Amniotic stem cell (primary cell): ENCODE data around the gene SYNGAP1.
"Not testable (repeated sequence)": the region's sequence is repeated elsewhere in the genome, so short reads cannot be mapped to it uniquely, and the experiment has no call there.

Experiments used
- DNase-seq: peaks from one replicate; lab custom pipeline; 2025; lab: John Stamatoyannopoulos, UW

The SYNGAP1 gene

DNA sequence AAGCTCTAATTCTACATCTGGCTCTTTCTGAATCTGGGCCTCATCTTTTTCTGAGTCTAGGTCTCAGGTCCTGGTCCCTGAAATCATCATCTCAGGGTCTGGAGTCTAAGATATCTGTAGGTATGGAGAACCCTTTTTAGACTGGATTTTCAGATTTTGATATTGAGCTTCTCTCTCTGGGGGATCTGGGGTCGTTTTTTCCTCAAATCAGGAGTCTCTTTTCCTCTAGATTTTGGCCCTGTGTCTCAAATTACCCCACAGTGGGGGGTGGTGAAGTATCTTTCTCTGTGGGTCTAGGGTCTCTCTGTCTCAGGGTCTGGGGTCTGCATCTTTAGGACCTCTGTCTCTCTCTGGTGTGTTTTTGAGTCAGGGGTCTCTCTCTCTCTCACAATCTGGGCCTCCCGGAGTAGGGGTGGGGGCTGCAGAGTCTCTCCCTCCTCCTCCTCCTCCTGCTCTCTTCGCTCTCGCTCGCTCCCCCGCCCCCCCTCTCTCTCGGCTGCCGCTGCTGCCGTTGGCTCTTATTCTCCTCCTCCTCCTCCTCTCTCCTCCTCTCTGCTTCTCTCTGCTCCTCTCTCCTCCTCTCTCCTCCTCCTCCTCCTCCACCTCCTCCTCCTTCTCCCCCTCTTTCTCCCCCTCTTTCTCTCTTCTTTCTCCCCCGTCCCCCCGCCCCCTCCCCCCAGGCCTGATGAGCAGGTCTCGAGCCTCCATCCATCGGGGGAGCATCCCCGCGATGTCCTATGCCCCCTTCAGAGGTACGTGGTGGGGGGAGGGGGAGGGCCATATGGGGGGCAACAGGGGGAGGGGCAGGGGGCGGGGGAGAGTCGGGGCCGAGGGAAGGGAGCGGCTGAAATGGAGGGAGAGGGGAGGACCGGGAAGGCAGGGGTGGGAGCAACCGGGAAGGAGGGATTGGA, at the start of gene SYNGAP1:
Gene SYNGAP1, plus strand, starts transcription at position 486 of the 911 bp plus-strand sequence. Its CDS starts 200 bp downstream, at position 686.
- DNase-seq, result peak; percentile 35

DNA sequence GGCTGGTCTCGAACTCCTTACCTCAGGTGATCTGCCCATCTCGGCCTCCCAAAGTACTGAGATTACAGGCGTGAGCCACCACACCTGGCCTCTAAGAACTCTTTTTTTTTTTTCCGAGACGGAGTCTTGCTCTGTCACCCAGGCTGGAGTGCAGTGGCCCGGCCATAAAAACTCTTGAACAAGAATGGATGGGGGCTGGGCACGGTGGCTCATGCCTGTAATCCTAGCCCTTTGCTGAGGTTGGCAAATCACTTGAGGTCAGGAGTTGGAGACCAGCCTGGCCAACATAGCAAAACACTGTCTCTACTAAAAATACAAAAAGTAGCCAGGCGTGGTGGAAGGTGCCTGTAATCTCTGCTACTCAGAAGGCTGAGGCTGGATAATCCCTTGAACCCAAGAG, 48.0 kb upstream of the SYNGAP1 start:
- not testable (repeated sequence) for DNase-seq

DNA sequence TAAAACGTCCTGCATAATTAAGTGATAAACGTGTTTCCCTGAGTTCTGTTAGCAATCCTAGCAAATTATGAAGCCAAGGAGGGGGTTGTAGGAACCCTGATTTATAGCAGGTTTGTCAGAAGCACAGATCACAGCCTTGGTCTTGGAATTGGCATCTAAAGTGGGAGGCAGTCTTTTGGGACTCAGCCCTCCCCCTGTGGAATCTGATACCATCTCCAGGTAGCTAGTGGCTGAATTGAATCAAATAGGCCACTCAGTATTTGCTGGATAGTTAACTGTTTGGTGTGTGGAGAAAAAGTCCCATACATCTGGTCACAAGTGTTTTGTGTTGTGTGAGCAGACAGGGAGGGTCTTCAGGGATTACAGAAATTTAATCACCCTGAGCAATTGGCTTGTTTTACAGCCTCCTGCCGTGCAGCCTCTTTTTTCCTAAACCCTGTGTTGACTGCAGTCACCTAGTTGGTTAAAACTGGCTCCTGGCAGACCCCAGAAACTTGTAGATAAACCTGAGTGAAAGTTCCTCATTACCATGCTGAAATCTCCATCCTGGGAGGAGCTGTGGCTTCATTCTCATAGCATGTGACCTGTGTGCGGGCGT, 47.2 kb upstream of the SYNGAP1 start:
- no peak for DNase-seq

DNA sequence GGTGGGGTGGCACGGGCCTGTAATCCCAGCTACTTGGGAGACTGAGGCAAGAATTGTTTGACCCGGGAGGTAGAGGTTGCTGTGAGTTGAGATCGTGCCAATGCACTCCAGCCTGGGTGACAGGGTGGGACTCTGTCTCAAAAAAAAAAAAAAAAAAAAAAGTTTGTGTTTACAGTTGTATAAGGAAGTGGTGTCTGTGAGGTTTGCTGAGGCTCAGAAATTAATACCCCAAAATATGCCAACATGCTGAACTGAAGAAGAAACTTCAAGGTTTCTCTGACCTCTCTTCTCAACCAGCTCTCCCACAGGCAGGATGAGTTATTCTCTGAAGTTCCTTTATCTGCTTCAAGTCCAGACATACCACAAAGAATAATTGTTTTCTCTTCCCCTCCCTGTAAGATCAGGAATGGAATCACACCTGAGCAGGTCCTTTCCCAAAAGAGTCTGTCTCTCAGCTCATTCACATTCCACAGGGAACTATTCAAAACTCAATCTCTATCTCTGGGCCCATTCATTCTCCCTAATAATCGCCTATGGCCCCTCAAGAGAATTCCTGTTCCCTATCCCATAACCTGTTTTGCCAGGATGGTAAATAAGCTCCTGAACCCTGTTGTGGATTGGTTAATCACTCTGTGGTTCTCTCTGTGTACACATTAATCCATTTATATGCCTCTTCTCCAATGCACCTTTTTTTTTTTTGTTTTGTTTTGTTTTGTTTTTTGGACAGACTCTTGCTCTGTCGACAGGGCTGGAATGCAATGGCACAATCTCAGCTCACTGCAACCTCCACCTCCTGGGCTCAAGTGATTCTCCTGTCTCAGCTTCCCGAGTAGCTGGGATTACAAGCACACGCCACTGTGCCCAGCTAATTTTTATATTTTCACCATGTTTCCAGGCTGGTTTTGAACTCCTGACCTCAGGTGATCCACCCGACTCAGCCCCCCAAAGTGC, 45.6 kb upstream of the SYNGAP1 start:
- DNase-seq, result no peak

DNA sequence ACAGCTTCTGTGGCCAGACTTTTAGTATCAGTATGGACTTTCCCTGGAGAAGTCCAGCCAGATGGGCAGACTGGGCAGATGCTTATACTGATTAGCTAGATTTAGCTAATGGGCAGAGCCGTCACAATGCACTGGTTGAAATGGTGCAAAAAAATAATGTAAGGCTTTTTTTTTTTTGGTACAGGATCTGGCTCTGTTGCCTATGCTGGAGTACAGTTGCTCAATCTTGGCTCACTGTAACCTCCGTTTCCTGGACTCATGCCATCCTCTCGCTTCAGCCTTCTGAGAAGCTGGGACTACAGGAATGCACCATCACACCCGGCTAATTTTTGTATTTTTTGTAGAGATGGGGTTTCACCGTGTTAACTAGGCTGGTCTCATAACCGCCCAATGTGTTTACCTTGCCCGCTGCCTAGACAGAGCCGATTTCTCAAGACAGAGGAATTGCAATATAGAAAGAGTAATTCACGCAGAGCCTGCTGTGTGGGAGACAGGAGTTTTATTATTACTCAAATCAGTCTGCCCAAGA, 44.7 kb upstream of the SYNGAP1 start:
- peak; percentile 36 for DNase-seq

DNA sequence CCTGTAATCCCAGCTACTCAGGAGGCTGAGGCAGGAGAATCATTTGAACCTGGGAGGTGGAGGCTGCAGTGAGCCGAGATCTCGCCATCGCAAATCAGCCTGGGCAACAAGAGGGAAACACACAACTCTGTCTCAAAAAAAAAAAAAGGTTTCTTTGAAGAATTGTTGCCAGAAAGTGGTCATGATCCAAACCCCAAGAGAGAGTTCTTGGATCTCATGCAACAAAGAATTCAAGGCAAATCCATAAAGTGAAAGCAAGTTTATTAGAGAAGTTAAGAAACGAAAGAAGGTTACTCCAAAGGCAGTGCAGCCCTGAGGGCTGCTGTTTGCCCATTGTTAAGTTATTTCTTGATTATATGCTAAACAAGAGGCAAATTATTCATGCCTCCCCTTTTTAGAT, 42.7 kb upstream of the SYNGAP1 start:
- DNase-seq, result no peak

DNA sequence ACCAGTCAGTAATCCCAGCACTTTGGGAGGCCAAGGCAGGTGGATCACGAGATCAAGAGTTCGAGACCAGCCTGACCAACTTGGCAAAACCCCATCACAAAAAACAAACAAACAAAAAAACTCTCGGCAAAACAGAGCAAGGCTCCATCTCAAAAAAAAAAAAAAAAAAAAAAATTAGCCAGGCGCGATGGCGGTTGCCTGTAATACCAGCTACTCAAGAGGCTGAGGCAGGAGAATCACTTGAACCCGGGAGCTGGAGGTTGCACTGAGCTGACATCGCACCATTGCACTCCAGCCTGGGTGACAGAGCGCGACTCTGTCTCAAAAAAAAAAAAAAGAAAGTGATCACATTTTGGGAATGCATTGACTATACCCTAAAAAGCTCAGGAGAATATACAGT, 40.7 kb upstream of the SYNGAP1 start:
- DNase-seq, result not testable (repeated sequence)

DNA sequence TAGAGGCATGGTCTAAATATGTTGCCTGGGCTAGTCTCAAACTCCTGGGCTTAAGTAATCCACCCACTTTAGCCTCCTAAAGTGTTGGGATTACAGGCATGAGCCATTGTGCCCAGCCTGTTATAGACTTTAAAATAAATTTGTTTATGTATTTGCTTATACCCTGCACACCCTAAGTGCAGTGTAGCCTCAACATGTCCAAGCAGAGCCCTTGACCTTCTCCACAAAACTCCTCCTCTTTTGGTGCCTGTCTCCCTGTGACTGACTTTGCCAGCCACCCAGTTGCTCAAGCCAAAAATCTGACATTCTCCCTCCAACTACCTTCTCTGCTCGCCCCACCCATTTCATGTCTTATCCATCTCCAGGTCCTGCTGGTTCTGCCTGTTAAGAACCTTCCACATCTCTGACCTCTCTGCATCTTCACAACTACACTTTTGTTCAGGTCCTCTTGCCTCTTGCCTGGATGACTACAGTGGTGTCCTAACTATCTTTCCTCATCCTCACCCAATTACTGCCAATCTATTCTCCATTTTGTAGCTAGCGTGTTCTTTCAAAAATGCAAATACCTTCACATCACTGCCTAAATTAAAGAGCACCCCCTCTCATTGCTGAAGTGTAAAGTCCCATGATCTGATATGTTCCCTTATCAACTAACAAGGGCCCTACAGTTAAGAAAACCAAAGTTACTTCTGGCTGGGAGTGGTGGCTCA, 39.4 kb upstream of the SYNGAP1 start:
- no peak for DNase-seq

DNA sequence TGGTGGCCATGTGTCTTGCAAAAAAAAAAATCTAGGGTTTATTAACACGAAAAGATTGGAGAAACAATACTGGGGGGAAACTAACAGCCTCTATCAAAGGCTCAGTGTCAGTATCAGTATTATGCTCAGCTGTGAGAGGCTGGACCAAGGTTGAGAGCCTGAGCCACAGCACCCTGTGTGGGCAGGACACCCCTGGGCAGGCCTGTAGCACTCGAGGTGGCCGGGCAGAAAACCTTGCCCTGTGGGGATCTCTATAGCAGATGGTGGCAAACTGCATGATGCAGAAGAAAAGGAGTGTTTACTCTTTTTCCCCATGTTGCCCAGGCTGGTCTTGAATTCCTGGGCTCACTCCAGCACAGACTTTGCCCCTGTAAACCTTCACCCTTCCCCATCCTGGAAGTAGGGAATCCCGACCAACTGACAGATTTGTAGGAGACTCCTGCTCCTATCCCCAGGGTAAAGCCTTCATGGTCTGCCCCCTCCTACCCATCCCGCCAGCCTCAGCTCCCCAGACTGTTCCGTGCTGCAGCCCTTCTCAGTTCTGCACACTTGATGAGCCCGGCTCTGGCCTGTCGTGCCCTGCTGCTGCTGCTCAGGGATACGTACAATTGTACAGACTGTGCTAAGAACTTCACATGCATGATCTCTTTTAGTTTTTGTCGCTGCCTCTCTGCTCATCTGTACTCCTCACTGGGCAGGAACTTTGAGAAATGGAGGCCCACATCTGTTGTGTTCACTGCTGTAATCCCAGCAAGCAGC, 36.3 kb upstream of the SYNGAP1 start:
- no peak for DNase-seq

DNA sequence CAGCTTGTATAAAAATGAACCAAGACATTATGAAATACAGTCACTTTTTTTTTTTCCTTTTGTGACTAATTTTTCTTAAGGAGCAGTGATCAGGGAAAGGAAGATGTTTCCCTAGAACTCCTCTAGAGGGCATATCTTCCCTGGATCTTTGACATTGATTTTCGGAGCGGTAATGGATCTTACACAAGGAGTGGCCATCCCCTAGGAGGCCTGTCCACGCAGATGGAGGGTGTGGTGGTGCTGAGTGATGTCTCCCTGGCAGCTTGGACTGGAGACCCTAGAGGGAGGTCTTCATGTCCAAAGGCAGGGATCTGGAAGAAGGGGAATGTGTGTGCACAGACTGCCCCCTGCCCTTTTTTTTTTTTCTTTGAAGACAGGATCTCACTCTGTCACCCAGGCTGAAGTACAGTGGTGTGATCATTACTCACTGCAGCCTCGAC, 35.3 kb upstream of the SYNGAP1 start:
- DNase-seq, result peak; percentile 61

DNA sequence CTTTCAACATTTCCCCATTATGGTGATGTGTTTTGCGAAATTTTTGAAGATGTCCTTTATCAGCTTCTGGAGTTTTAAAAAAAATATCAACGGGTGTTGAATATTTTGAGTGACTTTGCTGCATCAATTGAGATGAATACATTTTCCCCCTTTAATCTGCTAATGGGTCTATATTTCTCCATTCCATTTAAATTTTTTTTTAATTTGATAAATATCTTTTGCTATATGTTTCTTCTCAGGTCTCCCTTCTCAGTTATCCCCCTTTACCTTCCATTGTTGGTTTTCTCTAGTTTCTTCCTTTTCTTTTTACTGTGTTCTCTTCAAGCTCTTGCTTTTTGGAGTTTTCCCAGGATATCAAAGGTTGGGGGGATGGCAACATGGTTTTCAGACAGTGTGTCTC, 29.7 kb upstream of the SYNGAP1 start:
- no peak for DNase-seq

DNA sequence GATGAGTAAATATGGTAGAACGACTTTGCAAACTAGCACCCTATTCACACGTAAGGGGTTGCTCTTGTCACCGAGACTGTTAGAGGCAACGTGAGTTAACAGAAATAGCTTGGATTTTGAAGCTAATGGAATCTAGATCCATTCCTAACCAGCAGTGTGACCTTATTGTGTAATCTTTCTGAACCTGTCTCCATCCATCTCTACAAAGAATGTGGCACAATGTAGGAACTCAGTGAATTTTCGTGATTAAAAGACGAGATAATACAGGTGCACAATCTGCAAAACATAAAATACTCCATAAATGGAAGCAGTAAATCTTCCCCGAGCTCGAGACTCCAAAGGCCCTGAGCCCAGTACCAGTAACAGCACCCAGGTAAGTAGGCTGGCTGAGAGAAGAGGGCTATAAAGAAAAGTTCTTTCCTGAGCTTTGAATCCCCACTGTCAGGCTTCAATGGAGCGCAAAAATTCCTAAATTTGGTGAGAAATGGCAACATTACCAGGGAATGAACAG, 29.0 kb upstream of the SYNGAP1 start:
- no peak for DNase-seq

DNA sequence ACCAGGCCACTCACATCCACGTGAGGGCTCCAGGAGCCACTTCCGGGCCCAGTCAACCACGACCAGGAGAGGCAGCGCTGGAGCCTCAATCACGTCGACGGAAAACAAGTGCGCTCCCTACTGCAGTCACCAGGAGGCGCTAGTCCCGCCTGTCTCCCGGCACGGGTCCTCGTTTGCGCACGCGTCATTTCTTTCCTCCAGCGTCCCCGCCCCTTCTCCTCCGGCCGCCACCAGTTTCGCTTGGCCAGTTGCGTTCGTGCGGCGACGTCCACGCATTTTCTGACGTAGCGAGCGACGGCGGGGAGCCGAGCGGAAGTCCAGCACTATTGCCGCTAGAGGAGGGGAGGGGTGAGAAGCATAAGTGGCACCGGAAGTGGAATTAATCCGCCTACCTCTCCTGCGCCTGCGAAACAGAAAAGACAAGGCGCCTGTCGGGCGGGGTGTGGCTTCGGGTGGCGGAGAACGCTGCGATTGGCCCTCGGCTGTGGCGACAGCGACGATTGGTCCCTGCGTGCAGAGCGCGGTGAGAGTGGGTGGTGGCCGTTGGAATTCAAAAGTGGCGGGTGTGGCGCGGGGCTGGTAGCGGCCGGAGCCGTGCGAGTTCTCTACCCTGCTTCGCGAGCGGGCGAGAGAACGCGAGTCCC, 28.5 kb upstream of the SYNGAP1 start, which contains the start of gene KIFC1:
Gene KIFC1, plus strand, starts transcription at position 546 of the 644 bp plus-strand sequence. CDS start 163 bp downstream, outside the sequence.
- DNase-seq, result peak; percentile 99

DNA sequence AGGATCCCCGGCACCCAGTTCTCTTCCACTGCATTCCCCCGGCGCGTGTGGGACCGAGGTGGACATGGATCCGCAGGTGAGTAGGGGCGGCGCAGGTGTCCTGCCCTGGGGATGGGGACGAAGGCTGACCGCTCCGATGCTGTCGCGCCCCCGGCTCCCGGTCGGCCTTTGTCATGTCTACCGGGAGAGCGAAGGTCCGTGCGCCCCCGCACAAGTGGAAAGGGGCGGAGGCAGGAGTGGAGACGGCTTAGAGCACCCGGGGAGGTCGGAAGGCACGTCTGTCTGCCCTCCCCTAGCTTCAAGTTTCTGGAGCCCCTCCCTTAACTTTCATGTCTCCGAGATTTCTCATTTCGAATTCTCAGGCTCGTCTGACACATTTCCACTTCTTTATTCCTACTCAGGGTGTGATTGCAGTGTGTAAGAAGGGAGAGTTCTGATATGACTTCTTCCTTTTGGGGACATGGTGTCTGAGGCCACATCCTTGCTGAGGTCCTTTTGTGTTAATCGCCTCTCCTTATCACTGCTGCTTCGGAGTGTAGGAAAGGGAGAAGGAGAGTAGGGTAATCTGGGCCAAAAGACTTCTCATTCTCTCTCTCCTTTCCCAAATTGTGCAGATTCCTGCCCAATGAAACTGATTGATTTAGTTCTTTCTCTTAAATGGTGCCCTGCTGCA, 27.8 kb upstream of the SYNGAP1 start:
- no peak for DNase-seq

DNA sequence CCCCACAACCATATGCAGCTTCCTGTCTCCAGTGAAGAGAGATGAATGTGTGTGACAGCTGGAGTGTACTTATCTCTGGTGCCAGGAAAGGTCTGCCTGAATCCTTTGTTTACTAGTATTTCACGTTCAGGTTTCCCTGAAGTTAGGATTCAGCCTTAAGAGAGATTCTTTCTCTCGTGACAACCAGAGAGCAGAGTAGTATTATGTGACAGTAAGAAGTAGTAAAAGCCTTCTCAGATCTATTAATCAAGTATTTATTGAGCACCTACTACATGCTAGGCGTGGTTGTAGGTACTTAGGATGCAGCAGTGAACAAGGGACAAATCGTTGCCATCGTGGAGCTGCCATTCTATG, 27.3 kb upstream of the SYNGAP1 start:
- no peak for DNase-seq

DNA sequence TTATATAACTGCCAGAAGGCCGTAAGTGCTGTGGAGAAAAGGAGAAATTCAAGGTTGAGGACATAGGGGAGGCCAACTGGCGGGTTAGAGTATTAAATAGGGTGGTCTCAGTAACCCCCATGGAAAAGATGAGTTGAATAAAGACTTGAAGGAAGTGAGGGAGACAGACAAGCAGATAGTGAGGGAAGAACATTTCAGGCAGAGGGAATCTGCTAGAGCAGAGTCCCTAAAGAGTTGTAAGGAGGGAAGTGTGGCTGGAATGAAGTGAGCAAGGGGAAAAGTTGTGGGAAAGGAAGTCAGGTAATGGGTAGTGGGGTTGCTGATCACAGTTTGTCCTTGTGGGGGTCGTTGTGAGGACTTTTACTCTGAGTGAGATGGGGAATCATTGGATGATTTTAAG, 26.9 kb upstream of the SYNGAP1 start:
- DNase-seq, result no peak

DNA sequence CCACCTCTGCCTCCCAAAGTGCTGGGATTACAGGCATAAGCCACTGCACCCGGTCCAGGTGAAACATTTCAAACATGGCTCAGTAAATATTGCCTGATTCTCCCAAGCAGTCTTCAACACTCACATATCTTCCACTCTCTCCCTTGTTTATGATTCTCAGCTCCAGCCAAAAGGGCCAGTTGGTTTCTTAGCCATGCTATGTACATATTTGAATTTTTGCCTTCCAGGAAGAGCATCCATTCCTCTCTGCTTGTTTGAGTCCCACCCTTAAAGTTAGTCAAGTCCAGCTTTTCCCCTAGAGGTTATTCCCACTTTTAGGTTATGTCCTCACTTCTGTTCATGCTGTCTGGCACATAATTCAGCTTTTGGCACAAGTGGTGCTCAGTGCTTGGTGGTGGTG, 22.3 kb upstream of the SYNGAP1 start:
- no peak for DNase-seq

DNA sequence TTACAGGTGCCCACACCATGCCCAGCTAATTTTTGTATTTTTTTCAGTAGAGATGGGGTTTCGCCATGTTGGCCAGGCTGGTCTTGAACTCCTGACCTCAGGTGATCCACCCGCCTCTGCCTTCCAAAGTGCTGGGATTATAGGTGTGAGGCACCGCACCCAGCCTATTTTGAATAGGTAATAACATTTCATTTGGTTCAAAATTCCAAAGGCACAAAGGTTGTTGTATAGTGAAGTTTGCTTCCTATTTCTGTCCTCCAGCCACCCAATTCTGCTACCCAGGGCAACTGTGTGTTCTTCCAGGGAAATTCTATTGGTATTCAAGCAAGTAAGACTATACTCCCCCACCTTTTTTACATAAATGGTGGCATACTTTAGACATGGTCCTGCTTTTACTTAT, 21.3 kb upstream of the SYNGAP1 start:
- not testable (repeated sequence) for DNase-seq

DNA sequence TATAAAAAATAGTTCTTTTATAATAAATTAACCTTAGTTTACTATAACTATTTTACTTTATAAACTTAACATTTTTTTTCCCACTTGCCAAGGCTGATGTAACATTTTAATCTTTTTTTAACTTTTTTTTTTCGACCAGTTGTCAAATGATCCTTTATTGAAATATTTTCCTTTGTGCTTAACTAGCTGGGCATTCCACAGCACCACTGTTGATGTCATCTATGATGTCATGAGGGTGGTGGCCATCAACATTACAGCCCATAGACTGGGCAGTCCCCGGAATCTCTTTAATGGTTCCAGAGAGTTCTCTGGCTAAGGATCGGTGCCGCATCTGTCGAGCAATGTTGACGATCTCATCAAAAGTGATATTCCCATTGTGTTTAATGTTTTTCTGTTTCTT, 20.0 kb upstream of the SYNGAP1 start:
- DNase-seq, result not testable (repeated sequence)
